NCI-H2081 (cell line): ENCODE measurements around the gene HFM1.
A peak's percentile ranks its signal among the peaks of the same experiment; 100 is the strongest.
"Not testable (repeated sequence)": the region's sequence is repeated elsewhere in the genome, so short reads cannot be mapped to it uniquely, and the experiment has no call there.

Source experiments
- DNase-seq, 2 experiments: peaks; one replicate each; lab custom pipeline; 2025; lab: John Stamatoyannopoulos, UW

Gene HFM1

GRCh38 chr1:91374086-91374485, 30.6 kb downstream of the HFM1 start:
- DNase-seq, result no peak

GRCh38 chr1:91372230-91372629, 32.4 kb downstream of the HFM1 start:
- not testable (repeated sequence) for DNase-seq

- no peak for DNase-seq
These were observed 55.1 kb downstream of the HFM1 start for GRCh38 chr1:91349524-91349923.

GRCh38 chr1:91346824-91347223, 57.8 kb downstream of the HFM1 start:
- no peak for DNase-seq

- no peak for DNase-seq
These were observed 59.1 kb downstream of the HFM1 start for GRCh38 chr1:91345395-91346005.

GRCh38 chr1:91338501-91338900, 66.1 kb downstream of the HFM1 start:
- no peak for DNase-seq

GRCh38 chr1:91335603-91336002, 69.0 kb downstream of the HFM1 start:
- no peak for DNase-seq

- DNase-seq, result no peak
These were observed 69.8 kb downstream of the HFM1 start for GRCh38 chr1:91334856-91335255.

- no peak for DNase-seq
These were observed 79.2 kb downstream of the HFM1 start for GRCh38 chr1:91325456-91325855.

GRCh38 chr1:91314643-91315042, 90.0 kb downstream of the HFM1 start:
- no peak for DNase-seq

GRCh38 chr1:91311672-91312071, 93.0 kb downstream of the HFM1 start:
- DNase-seq, result no peak

- no peak for DNase-seq
These were observed 96.1 kb downstream of the HFM1 start for GRCh38 chr1:91308544-91308943.

GRCh38 chr1:91307784-91308409, 96.7 kb downstream of the HFM1 start:
- DNase-seq, result no peak

GRCh38 chr1:91303165-91303564, 101.5 kb downstream of the HFM1 start:
- DNase-seq, result no peak

- DNase-seq, result not testable (repeated sequence)
These were observed 115.6 kb downstream of the HFM1 start for GRCh38 chr1:91288843-91289553.

- not testable (repeated sequence) for DNase-seq
These were observed 117.7 kb downstream of the HFM1 start for GRCh38 chr1:91286962-91287317.

GRCh38 chr1:91286259-91286961, 118.2 kb downstream of the HFM1 start:
- not testable (repeated sequence) for DNase-seq

GRCh38 chr1:91283421-91283726, 121.3 kb downstream of the HFM1 start:
- DNase-seq, result no peak

- DNase-seq, result peak; percentile 28 to 62
These were observed 121.8 kb downstream of the HFM1 start for GRCh38 chr1:91282695-91283420.

GRCh38 chr1:91281782-91282181, 122.9 kb downstream of the HFM1 start:
- DNase-seq, result no peak

GRCh38 chr1:91278754-91279153, 125.9 kb downstream of the HFM1 start:
- peak in 1 of 2 experiments; percentile 11 for DNase-seq

GRCh38 chr1:91273875-91274274, 130.8 kb downstream of the HFM1 start:
- DNase-seq, result no peak
